ENCODE measurements around the gene CACNA1B.
"Not testable (repeated sequence)": the region's sequence is repeated elsewhere in the genome, so short reads cannot be mapped to it uniquely, and the experiment has no call there.

CACNA1B gene

GRCh38 chr9:138077126-138077525 is 199.5 kb downstream of the CACNA1B start:
- DNase-seq (ENCODE audit: low read depth): no peak
- no peak for TF ChIP-seq CTCF (IDR thresholded peaks at IDR 0.05; ENCODE audit: low read depth, low read length, missing control alignments)
- H3K4me3 ChIP-seq (ENCODE audit: low read depth, low read length): no peak overlapping the region

DNA sequence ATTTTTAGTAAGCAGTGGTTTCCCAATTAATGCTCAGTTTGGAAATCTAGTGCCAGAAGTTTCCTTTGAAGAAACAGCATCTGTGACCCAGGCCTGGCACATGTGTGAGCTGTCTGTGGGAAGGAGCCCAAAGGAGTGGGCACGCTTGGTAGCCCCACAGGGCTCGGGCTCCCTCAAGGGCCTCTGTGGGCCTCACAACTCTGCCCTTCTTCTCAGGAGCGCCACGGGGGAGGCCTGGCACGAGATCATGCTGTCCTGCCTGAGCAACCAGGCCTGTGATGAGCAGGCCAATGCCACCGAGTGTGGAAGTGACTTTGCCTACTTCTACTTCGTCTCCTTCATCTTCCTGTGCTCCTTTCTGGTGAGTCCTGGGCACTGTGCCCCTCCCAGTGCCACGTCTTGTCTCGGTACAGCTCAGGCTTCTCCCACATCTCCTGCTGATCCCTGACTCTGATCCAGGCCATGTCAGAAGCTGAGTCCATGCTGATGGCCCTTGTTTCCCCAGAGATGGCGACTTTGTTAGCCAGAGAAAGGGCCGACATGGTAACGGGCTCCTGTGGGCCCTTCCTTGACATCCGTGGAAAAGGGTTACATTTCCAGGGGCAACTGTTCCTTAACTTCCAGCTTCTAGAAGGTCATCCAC is 200.4 kb downstream of the CACNA1B start:
- TF ChIP-seq CTCF (IDR thresholded peaks at IDR 0.05; ENCODE audit: low read depth, low read length, missing control alignments): no peak
- no peak for DNase-seq (ENCODE audit: low read depth)
- no peak overlapping the region for H3K4me3 ChIP-seq (ENCODE audit: low read depth, low read length)

DNA sequence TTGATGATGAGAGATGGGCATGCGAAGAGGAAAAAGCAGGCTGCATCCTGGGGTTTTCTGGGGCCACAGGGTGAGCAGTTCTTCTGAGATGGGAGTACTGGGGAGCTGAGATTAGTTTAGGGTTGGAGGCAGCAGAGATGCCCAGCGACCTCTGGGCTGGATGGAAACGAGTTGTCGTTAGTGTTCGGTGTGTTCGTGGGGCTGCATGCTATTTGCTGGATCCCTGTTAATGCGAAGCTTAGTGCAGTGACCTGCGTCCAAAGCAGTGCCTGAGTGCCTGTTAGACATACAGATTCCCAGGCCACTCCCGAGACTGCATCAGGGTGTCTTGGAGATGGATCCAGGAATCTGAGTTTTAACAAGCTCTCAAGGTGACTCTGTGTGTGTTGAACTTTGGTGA is 201.3 kb downstream of the CACNA1B start:
- DNase-seq (ENCODE audit: low read depth): no peak
- no peak for TF ChIP-seq CTCF (IDR thresholded peaks at IDR 0.05; ENCODE audit: low read depth, low read length, missing control alignments)

DNA sequence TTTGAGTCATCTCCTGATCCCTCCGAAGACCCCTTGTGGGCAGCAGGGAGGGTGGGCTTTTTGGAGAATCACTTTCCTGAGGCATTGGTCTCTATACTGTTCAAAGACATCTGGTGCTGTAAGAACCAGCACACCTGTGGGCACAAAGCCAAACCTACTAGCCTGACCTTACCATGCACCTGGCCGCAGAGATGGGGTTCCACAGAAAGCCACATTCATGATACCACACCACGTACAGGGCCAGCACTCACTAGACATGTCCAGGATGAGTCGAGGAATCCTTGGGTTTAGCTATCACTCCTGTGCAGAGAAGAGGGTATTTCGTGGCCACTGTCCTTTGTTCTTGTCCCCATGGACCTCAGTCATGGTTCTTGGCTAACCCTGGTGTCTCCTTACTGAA is 203.4 kb downstream of the CACNA1B start:
- no peak for DNase-seq (ENCODE audit: low read depth)
- no peak overlapping the region for H3K4me3 ChIP-seq (ENCODE audit: low read depth, low read length)
- TF ChIP-seq CTCF (IDR thresholded peaks at IDR 0.05; ENCODE audit: low read depth, low read length, missing control alignments): no peak

More for the DNA sequence above, 201.3 kb downstream of the CACNA1B start:
- H3K4me3 ChIP-seq (ENCODE audit: low read depth, low read length): no peak overlapping the region

GRCh38 chr9:138082918-138083636 is 205.5 kb downstream of the CACNA1B start:
- DNase-seq (ENCODE audit: low read depth): no peak
- no peak overlapping the region for H3K4me3 ChIP-seq (ENCODE audit: low read depth, low read length)
- no peak for TF ChIP-seq CTCF (IDR thresholded peaks at IDR 0.05; ENCODE audit: low read depth, low read length, missing control alignments)

DNA sequence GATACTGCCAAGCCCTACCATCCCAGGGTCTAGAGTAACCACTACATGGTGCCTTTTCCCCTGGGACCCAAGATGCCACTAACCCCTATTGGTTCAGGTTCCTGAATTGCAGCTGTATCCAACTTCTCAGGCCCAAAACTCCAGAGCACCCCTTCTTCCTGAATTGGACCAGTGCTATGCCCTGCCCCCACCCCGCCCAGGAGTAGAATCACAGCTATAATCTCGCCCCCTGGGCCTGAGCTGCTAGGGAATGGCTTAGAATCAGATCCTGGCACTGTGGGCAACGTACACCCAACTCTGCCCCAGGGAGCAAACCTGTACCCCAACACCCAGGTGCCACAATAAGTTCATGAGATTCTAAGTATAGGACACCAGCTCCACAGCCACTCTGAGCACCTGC is 206.3 kb downstream of the CACNA1B start:
- TF ChIP-seq CTCF (IDR thresholded peaks at IDR 0.05; ENCODE audit: low read depth, low read length, missing control alignments): no peak
- H3K4me3 ChIP-seq (ENCODE audit: low read depth, low read length): no peak overlapping the region
- DNase-seq (ENCODE audit: low read depth): no peak

DNA sequence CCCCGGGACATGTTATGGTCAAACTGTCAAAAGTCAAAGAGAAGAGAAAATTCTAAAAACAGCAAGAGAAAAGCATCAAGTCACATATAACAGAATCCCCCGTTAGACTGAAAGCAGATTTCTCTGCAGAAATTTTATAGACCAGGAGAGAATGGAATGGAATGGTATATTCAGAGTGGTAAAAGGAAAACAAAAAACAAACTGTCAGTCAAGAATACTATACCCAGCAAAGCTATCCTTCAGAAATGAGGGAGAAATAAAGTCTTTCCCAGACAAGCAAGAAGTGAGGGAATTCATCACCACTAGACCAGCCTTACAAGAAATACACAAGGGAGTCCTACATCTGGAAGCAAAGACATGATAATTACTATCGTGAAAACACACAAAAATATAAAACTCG is 208.0 kb downstream of the CACNA1B start:
- no peak for TF ChIP-seq CTCF (IDR thresholded peaks at IDR 0.05; ENCODE audit: low read depth, low read length, missing control alignments)
- no peak for DNase-seq (ENCODE audit: low read depth)
- no peak overlapping the region for H3K4me3 ChIP-seq (ENCODE audit: low read depth, low read length)

- DNase-seq (ENCODE audit: low read depth); H3K4me3 ChIP-seq (ENCODE audit: low read depth, low read length): not testable (repeated sequence)
Observed at GRCh38 chr9:138092057-138092456, 214.5 kb downstream of the CACNA1B start.

All from GM12864 (cell line).